Activated CD4-positive, alpha-beta T cell treated with anti-CD3 and anti-CD28 coated beads, Interleukin-2, amount 10 ng/mL, durations not matched to agents 24 days and 14 days (primary cell): ENCODE measurements around the gene SPSB4. TPM values are rescaled to one million over a fixed set of nuclear protein-coding genes. Genes with fewer than 3 reads are reported as not detected.

Experiments used
- DNase-seq: peaks from one replicate; pipeline ENCODE4 v3.0.0; 2022
- H3K27ac Mint-ChIP-seq: one replicate; pipeline ENCODE4 v1.8.0; 2022; ENCODE audit warnings: mild to moderate bottlenecking, mixed read lengths
- H3K27me3 Mint-ChIP-seq: one replicate; pipeline ENCODE4 v1.8.0; 2022; ENCODE audit warnings: mixed read lengths
- H3K36me3 Mint-ChIP-seq: one replicate; pipeline ENCODE4 v1.8.0; 2022; ENCODE audit warnings: low read depth, mild to moderate bottlenecking, mixed read lengths
- H3K4me1 Mint-ChIP-seq: one replicate; pipeline ENCODE4 v1.8.0; 2021; ENCODE audit warnings: mixed read lengths
- H3K4me3 Mint-ChIP-seq: one replicate; pipeline ENCODE4 v1.8.0; 2022; ENCODE audit warnings: mild to moderate bottlenecking, moderate library complexity, mixed read lengths
- H3K9me3 Mint-ChIP-seq: one replicate; pipeline ENCODE4 v1.8.0; 2021; ENCODE audit warnings: mixed read lengths
- intact Hi-C: fragments of 100-400 bp; cut with micrococcal nuclease; formaldehyde crosslinking; loops from one replicate; pipeline ENCODE4 v1.15.1; 2023
- total RNA-seq: library from RNA; stranded (reverse); gene quantifications from 2 replicates; pipeline ENCODE4 v1.2.3, GENCODE V29; 2022

The SPSB4 gene
- total RNA-seq, 1 donor from 2014 or later = not detected

DNA sequence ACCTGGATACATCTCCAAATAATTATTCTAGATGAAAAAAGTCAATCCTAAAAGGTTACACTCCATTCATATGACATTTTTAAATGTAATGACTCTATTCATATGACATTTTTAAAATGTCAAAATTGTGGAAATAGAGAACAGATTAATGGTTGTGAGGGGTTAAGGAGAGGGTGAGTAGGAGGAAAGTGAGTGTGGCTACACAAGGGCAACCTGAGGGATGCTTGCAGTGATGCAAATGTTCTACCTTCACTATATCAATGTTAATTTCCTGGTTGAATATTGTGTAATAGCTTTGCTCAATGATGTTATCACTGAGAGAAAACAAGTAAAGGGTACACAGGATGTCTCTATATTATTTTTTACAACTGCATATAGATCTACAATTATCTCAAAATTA is 125.6 kb downstream of the SPSB4 start:
- no peaks in the 10 kb centered on the region for H3K9me3 Mint-ChIP-seq
- intact Hi-C loops = no loop called here
- no peak overlapping the region for H3K27ac Mint-ChIP-seq
- H3K36me3 Mint-ChIP-seq = no peaks in the 10 kb centered on the region
- DNase-seq = no peak
- no peak overlapping the region for H3K4me3 Mint-ChIP-seq
- H3K4me1 Mint-ChIP-seq = no peaks in the 10 kb centered on the region
- peaks cover 12% of the 10 kb centered on the region for H3K27me3 Mint-ChIP-seq

DNA sequence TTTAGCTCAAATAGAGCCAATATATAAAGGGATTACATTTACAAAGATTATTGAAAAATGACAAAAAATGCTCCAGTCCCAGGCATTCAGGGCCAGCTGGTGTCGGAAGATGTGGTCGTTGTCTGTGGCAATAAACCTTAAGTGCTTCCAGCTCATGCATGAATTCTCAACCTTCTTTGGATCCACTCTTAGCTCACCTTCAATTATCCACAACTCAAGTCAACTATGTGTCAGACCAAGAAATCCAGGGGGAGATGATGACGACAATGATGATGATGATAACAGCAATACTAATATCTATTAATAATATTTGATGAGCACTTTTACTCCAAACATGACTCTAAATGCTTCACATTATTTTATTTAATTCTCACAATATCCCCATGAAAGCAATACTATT is 126.9 kb downstream of the SPSB4 start:
- Mint-ChIP-seq H3K27ac (no peak overlapping the region), H3K4me1 (no peaks in the 10 kb centered on the region), H3K4me3 (no peak overlapping the region), H3K36me3 (no peaks in the 10 kb centered on the region), H3K27me3 (peaks cover 13% of the 10 kb centered on the region), H3K9me3 (no peaks in the 10 kb centered on the region)
- no peak for DNase-seq
- intact Hi-C loops = no loop called here

- H3K27ac Mint-ChIP-seq = no peak overlapping the region
- H3K4me3 Mint-ChIP-seq = no peak overlapping the region
- intact Hi-C loops = no loop called here
- H3K9me3 Mint-ChIP-seq = no peaks in the 10 kb centered on the region
- no peaks in the 10 kb centered on the region for H3K4me1 Mint-ChIP-seq
- no peak for DNase-seq
- no peaks in the 10 kb centered on the region for H3K36me3 Mint-ChIP-seq
- H3K27me3 Mint-ChIP-seq = peaks cover 13% of the 10 kb centered on the region
These were observed 127.4 kb downstream of the SPSB4 start for GRCh38 chr3:141178551-141178950.

DNA sequence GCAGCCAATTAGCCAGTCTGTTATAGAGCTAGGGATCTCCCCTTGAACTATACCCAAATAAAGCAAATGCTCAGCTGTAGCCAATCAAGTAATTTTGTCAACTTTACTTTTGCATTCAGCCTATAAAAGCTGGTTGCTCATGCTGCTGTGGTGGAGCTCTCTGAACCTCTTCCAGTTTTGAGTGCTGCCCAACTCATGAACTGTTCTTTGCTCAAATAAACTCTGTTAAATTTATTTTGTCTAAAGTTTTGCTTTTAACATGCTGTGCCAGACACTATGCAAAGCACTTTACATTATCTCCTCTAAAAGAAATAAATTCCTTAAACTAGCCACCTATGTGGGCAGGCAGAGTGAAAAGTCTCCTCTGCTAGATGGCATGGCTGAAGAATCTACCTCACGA is 128.8 kb downstream of the SPSB4 start:
- no peaks in the 10 kb centered on the region for H3K36me3 Mint-ChIP-seq
- DNase-seq = no peak
- H3K27me3 Mint-ChIP-seq = peaks cover 13% of the 10 kb centered on the region
- no peak overlapping the region for H3K4me3 Mint-ChIP-seq
- no peak overlapping the region for H3K27ac Mint-ChIP-seq
- H3K4me1 Mint-ChIP-seq = no peaks in the 10 kb centered on the region
- H3K9me3 Mint-ChIP-seq = no peaks in the 10 kb centered on the region
- intact Hi-C loops = no loop called here

DNA sequence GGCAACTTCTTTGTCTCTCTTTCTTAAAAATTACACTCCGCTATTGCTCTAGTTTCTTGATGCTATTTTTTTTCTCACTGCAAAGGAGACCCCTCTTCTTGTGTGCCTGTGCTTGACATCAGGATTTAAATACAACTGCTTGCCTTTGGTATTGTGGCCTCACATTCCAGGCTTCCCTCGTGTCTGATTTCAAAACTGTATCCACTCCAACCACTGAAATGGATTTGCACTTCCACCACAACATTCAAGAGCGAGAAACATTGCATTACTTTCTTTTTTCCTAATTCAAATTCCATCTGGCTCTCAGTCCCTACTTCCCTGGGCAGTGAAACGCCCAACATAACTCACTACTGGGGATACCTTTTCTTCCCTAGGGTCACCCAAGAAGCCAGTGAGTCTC is 130.0 kb downstream of the SPSB4 start:
- no peaks in the 10 kb centered on the region for H3K9me3 Mint-ChIP-seq
- no peak for DNase-seq
- peaks cover 13% of the 10 kb centered on the region for H3K27me3 Mint-ChIP-seq
- intact Hi-C loops = no loop called here
- no peak overlapping the region for H3K4me3 Mint-ChIP-seq
- no peaks in the 10 kb centered on the region for H3K36me3 Mint-ChIP-seq
- no peak overlapping the region for H3K27ac Mint-ChIP-seq
- no peaks in the 10 kb centered on the region for H3K4me1 Mint-ChIP-seq

DNA sequence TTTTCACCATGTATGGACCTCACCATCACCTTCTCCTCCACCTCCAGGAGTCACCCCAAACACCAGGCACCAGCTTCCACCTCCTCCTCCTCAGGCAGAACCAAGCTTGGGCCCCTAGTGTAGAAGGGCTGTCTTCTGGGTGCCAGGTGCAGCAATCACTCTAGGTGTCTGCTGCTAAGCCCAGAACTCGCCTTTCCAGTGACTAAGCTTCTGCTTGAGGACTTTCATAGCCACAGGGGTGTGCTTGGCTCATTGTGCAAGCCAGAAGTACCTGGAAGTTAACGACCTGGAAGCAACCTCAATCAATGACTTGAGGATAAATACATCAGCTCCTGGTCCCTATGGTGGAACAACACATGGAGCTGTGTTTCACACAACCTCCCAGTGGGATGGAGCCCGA is 130.7 kb downstream of the SPSB4 start:
- DNase-seq = no peak
- Mint-ChIP-seq H3K4me1 (no peaks in the 10 kb centered on the region), H3K27me3 (peaks cover 13% of the 10 kb centered on the region), H3K36me3 (no peaks in the 10 kb centered on the region), H3K4me3 (no peak overlapping the region), H3K27ac (no peak overlapping the region), H3K9me3 (no peaks in the 10 kb centered on the region)
- intact Hi-C loops = no loop called here

- no peak overlapping the region for H3K4me3 Mint-ChIP-seq
- no peaks in the 10 kb centered on the region for H3K9me3 Mint-ChIP-seq
- no peak overlapping the region for H3K27ac Mint-ChIP-seq
- no peaks in the 10 kb centered on the region for H3K4me1 Mint-ChIP-seq
- intact Hi-C loops = no loop called here
- peaks cover 14% of the 10 kb centered on the region for H3K27me3 Mint-ChIP-seq
- DNase-seq = no peak
- no peaks in the 10 kb centered on the region for H3K36me3 Mint-ChIP-seq
These were observed 132.5 kb downstream of the SPSB4 start for GRCh38 chr3:141183606-141184005.

GRCh38 chr3:141184430-141184829 is 133.3 kb downstream of the SPSB4 start:
- intact Hi-C loops = no loop called here
- no peak for DNase-seq
- Mint-ChIP-seq H3K9me3 (no peaks in the 10 kb centered on the region), H3K27ac (no peak overlapping the region), H3K4me1 (no peaks in the 10 kb centered on the region), H3K36me3 (no peaks in the 10 kb centered on the region), H3K4me3 (no peak overlapping the region), H3K27me3 (peaks cover 12% of the 10 kb centered on the region)

GRCh38 chr3:141191097-141191749 is 140.1 kb downstream of the SPSB4 start:
- DNase-seq = no peak

GRCh38 chr3:141192345-141192744 is 141.2 kb downstream of the SPSB4 start:
- H3K4me1 Mint-ChIP-seq = peaks cover 17% of the 10 kb centered on the region
- peaks cover 29% of the 10 kb centered on the region for H3K27me3 Mint-ChIP-seq
- peak; percentile 99 for DNase-seq
- no peaks in the 10 kb centered on the region for H3K9me3 Mint-ChIP-seq
- no peaks in the 10 kb centered on the region for H3K36me3 Mint-ChIP-seq
- H3K27ac Mint-ChIP-seq = peak overlapping the region; percentile 42
- intact Hi-C loops = loop anchor here (1.0 to 2.0 kb wide), 5 partner anchors 86 to 294 kb away; no protein-coding TSS in a partner anchor
- no peak overlapping the region for H3K4me3 Mint-ChIP-seq

More at GRCh38 chr3:141191097-141191749, 140.1 kb downstream of the SPSB4 start:
- Mint-ChIP-seq H3K4me3 (no peak overlapping the region), H3K36me3 (no peaks in the 10 kb centered on the region), H3K9me3 (no peaks in the 10 kb centered on the region), H3K27me3 (peaks cover 18% of the 10 kb centered on the region), H3K27ac (no peak overlapping the region), H3K4me1 (peaks cover 17% of the 10 kb centered on the region)
- intact Hi-C loops = no loop called here

DNA sequence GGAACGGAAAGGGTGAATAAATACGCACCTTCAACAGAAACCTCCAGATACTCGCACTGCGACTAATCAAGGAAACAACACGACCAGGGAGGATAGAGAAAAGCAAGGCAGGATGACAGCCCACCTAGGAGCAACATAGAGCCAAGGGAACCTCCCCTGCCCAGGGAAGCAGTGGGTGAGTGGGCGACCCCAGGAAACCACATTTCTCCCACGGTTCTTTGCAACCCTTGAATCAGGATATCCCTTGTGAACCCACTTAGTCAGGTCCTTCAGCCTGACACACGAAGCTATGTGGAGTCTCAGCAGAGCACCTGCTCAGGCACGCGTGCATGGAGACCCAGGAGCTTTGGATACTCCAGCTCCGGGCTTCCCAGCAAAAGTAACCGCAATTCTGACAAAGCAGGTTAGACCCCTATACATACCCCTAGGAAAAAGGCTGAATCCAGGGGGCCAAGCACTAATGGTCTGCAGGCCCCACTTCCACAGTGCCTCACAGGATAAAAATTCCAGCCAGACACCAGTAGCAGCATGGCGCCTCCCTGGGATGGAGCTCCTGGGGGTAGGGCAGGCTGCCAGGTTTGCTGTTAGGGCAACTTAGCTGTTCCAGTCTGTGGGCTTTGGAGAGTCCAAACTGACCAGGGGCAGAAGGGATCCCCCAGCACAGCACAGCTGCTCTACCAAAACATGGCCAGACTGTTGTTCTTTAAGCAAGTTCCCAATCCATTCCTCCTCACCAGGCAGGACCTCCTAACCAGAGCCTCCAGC is 142.1 kb downstream of the SPSB4 start:
- no peaks in the 10 kb centered on the region for H3K36me3 Mint-ChIP-seq
- no peak overlapping the region for H3K27ac Mint-ChIP-seq
- H3K4me1 Mint-ChIP-seq = peaks cover 17% of the 10 kb centered on the region
- intact Hi-C loops = loop anchor here (2.0 kb wide), 1 partner anchor 86 kb away; no protein-coding TSS in a partner anchor
- no peak for DNase-seq
- peaks cover 33% of the 10 kb centered on the region for H3K27me3 Mint-ChIP-seq
- H3K9me3 Mint-ChIP-seq = no peaks in the 10 kb centered on the region
- H3K4me3 Mint-ChIP-seq = no peak overlapping the region

Other genes starting within 250 kb of the SPSB4 start
- 56.3 and 58.9 TPM in 2 replicates for gene SLC25A36, start 109.5 kb upstream of the SPSB4 start, total RNA-seq
- gene PXYLP1, start 180.5 kb downstream of the SPSB4 start, total RNA-seq = 10.7 and 11.7 TPM in 2 replicates